Pancreas (tissue), 10 donors: ENCODE measurements around the gene NLN. TPM values are rescaled to one million over a fixed set of nuclear protein-coding genes. Genes with fewer than 3 reads are reported as not detected.
A peak's percentile ranks its signal among the peaks of the same experiment; 100 is the strongest.

Source experiments
- ATAC-seq, 4 donors: fragments of 200-7000 bp; cut with Tn5 transposase; one replicate each; pipeline versions ENCODE4 v1.8.0 to v1.9.1; 2020; ENCODE audit warnings: mild to moderate bottlenecking in 4 of 4, moderate library complexity in 4 of 4
- DNase-seq, 6 donors: peaks; one replicate each; pipeline ENCODE4 v3.0.0-alpha.2; 2020
- FAIRE-seq: peaks from 2 replicates; lab custom pipeline; 2012; peaks lifted over from hg19 to GRCh38; lab: Jason Lieb, UNC
- H3K27ac ChIP-seq, 4 donors: fragments of 200-600 bp; sonication (generic); 1 replicate in 3 of 4; 2 replicates in 1 of 4; pipeline versions ENCODE4 v1.5.0 to v1.8.0; 2020
- H3K27me3 ChIP-seq, 4 donors: fragments of 200-600 bp; one replicate each; pipeline ENCODE4 v1.8.0; 2021
- H3K36me3 ChIP-seq, 3 donors: fragments of 200-600 bp; sonication (generic) in 1 of 3; one replicate each; pipeline versions ENCODE4 v1.5.0 to v1.8.0; 2020 to 2021
- H3K4me1 ChIP-seq, 3 donors: fragments of 200-600 bp; one replicate each; pipeline ENCODE4 v1.8.0; 2021
- H3K4me3 ChIP-seq, 4 donors: fragments of 200-600 bp; sonication (generic) in 2 of 4; one replicate each; pipeline versions ENCODE4 v1.5.0 to v1.8.0; 2020 to 2021
- H3K9me3 ChIP-seq, 4 donors: fragments of 200-600 bp; one replicate each; pipeline ENCODE4 v1.8.0; 2021
- CTCF ChIP-seq, 4 donors: fragments of 200-600 bp; sonication (generic) in 3 of 4; IDR thresholded peaks; one replicate each; pipeline versions ENCODE4 v1.5.0 to v1.8.0; 2021; ENCODE audit warnings: antibody characterized with exemption in 4 of 4
- WGBS, 2 donors: extraction: QIAGEN DNeasy Blood & Tissue Kit; methylation state at CpG; one replicate each; pipeline ENCODE4 v1.1.7; 2013; 5-methylcytosine and 5-hydroxymethylcytosine counted together
- intact Hi-C, 3 donors: fragments of 100-400 bp; cut with DNase I; formaldehyde crosslinking; loops; one replicate each; pipeline versions ENCODE4 v1.11.1 to v1.14.2; 2022
- polyA plus RNA-seq, 2 donors: library from polyadenylated mRNA; stranded (reverse); fragments of 200-250 nt; gene quantifications; one replicate each; pipeline ENCODE4 v1.2.3, GENCODE V29; 2013
- total RNA-seq, 6 donors: library from RNA; stranded (reverse); fragmentation: NEBNext Ultra II Directional in 4 of 6; extraction: Animal tissue kit (Norgen Biotek cat#: 25700) in 4 of 6; gene quantifications; one replicate each; pipeline versions ENCODE4 v1.2.1 to v1.2.4, GENCODE V29; 2021 to 2023
- donor health status: healthy with polysubstance abuse.
- donor health status: DM: no; HTN: no; CAD: no; lungs with moderate emphysema.
- donor health status: DM: no; HTN: no; CAD: no.
- donor health status: control.
- donor health status: control.
- donor health status: Bipolar disorder and iron deficiency.
- donor health status: DM: yes; HTN: yes; CAD: no.
- donor health status: DM: no; HTN: no; CAD: no.
- donor health status: DM: no; HTN: no; CAD: no.
- donor health status: DM: yes; HTN: yes; CAD: no.

The NLN gene
- total and polyA plus RNA-seq, 8 donors: 1.8 to 15.0 (median 8.0) TPM

DNA sequence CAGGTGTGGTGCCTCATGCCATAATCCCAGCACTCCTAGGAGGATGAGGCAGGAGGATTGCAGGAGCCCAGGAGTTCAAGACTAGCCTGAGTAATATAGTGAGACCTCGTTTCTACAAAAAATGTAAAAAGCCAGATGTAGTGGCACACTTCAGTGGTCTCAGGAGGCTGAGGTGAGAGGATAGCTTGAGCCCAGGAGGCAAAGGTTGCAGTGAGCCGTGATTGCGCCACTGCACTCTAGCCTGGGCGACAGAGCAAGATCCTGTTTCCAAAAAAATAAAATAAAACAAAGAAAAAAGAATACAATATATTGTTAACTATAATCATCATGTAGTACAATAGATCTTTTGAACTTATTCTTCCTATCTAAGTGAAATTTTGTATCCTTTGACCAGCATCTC lies 16.3 kb downstream of the NLN start:
- ATAC-seq: no peak
- H3K4me1 ChIP-seq: no peaks in the 10 kb centered on the region
- intact Hi-C loops: no loop called here
- H3K4me3 ChIP-seq: no peak overlapping the region
- no peak overlapping the region for H3K27ac ChIP-seq
- whole genome bisulfite sequencing, 2 donors: 80 to 83% methylated on average over 4 of the region's 4 CpGs
- TF ChIP-seq CTCF (IDR thresholded peaks at IDR 0.05): no peak
- no peaks in the 10 kb centered on the region for H3K27me3 ChIP-seq
- DNase-seq: no peak
- FAIRE-seq: no peak
- no peaks in the 10 kb centered on the region for H3K9me3 ChIP-seq
- no peaks in the 10 kb centered on the region for H3K36me3 ChIP-seq

- Histone ChIP-seq H3K27ac (no peak overlapping the region), H3K27me3 (no peaks in the 10 kb centered on the region), H3K4me1 (no peaks in the 10 kb centered on the region), H3K36me3 (no peaks in the 10 kb centered on the region), H3K9me3 (no peaks in the 10 kb centered on the region), H3K4me3 (no peak overlapping the region)
- TF ChIP-seq CTCF (IDR thresholded peaks at IDR 0.05): no peak
- intact Hi-C loops: no loop called here
- FAIRE-seq (no peak), ATAC-seq (no peak), DNase-seq (no peak)
Observed at GRCh38 chr5:65739162-65739561, 17.2 kb downstream of the NLN start.

DNA sequence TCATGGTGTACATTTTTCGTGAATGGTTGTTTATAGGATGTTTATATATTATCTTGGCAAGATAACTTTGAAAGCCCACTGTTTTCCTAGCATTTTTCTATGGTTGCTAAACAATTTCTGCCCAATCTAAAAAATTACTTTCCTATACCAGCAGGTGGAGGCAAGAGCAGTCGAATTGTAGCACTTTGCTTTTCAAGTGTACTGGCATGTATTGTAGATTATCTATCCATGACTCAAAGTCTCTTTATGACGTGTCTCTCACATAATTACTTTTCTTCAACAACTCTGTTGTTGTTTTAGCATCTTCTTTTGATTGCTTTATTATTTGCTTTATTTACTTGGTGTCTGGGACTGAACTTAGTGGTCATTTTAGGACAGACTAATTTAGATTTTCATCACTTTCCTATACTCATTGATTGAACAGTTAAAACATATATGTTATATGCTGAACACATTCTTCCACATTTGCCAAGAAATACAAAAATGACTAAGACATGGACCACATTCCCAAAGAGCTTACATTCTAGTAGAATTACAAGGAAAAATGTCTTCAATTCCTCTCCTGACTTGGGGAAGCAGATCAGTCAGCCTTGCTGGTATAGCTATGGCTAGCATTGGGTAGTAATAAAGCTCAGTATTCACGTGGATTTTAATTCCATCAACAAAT lies 20.7 kb downstream of the NLN start:
- intact Hi-C loops: no loop called here
- FAIRE-seq (peak; percentile 49), ATAC-seq (peak in 3 of 4 donors; percentile 62 to 71 (median 65)), DNase-seq (no peak)
- no peaks in the 10 kb centered on the region for H3K27me3 ChIP-seq
- no peaks in the 10 kb centered on the region for H3K4me1 ChIP-seq
- no peak overlapping the region for H3K4me3 ChIP-seq
- H3K27ac ChIP-seq: no peak overlapping the region
- WGBS, 2 donors: 20 to 27% methylated on average over 4 of the region's 4 CpGs
- TF ChIP-seq CTCF (IDR thresholded peaks at IDR 0.05): peak in 3 of 4 donors; percentile 16 to 40 (median 23)
- no peaks in the 10 kb centered on the region for H3K9me3 ChIP-seq
- no peaks in the 10 kb centered on the region for H3K36me3 ChIP-seq

DNA sequence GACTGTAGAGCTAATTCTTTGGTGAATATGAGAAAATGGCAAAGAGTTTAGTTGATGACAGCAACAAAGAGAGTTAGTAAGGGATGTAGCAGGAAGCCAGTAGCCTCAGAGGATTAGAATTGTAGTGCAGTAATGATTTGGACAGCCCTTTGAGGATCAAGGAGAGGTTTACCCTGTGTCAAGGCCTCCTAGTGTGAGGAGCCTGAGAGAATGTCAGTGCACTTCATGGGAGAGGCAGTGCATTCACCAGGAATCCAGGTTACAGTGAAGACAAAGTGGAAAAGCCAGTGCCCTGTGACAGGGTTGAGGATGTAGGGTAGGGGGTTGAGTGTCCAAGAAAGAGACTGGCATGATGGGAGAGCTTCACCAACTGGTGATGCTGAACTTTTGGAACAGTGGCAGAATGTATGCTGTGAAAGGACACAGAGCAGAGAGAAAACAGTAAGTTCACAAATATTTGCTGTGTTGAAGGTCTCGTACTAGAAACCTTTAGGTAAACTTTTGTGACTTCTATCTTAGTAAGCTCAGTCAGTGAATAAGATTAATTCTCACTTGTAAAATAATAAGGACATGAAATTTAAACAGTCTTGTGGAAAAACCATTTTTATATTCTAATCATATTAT lies 27.3 kb downstream of the NLN start:
- no peaks in the 10 kb centered on the region for H3K27me3 ChIP-seq
- no peaks in the 10 kb centered on the region for H3K4me1 ChIP-seq
- H3K9me3 ChIP-seq: no peaks in the 10 kb centered on the region
- DNase-seq (no peak), FAIRE-seq (no peak), ATAC-seq (no peak)
- 61 to 64% methylated on average over 1 of the region's 1 CpG for WGBS, 2 donors
- no peak for TF ChIP-seq CTCF (IDR thresholded peaks at IDR 0.05)
- no peak overlapping the region for H3K4me3 ChIP-seq
- intact Hi-C loops: no loop called here
- H3K36me3 ChIP-seq: no peaks in the 10 kb centered on the region
- H3K27ac ChIP-seq: no peak overlapping the region

GRCh38 chr5:65749956-65750355 lies 28.0 kb downstream of the NLN start:
- no peaks in the 10 kb centered on the region for H3K36me3 ChIP-seq
- H3K4me1 ChIP-seq: no peaks in the 10 kb centered on the region
- H3K27me3 ChIP-seq: no peaks in the 10 kb centered on the region
- DNase-seq (no peak), FAIRE-seq (no peak), ATAC-seq (no peak)
- TF ChIP-seq CTCF (IDR thresholded peaks at IDR 0.05): no peak
- no peak overlapping the region for H3K4me3 ChIP-seq
- WGBS, 2 donors: 97 to 99% methylated on average over 5 of the region's 5 CpGs
- no peaks in the 10 kb centered on the region for H3K9me3 ChIP-seq
- H3K27ac ChIP-seq: no peak overlapping the region
- intact Hi-C loops: no loop called here
